SK-N-SH (cell line): Measurements from ENCODE around the gene PRKN. TPM values are rescaled to one million over a fixed set of nuclear protein-coding genes. Genes with fewer than 3 reads are reported as not detected.

ENCODE experiments used
- CTCF ChIA-PET: fragments of 300-600, 350-600 bp; formaldehyde crosslinking; extraction: SDS; loops from one replicate; lab custom pipeline; 2021; lab: Yijun Ruan, JAX
- POLR2A ChIA-PET: fragments of 350-600 bp; sonication (Branson Sonifier 250); formaldehyde crosslinking; extraction: SDS; loops from one replicate; lab custom pipeline; 2020; ENCODE audit warnings: antibody characterized with exemption, inconsistent platforms; lab: Yijun Ruan, JAX
- DNase-seq: peaks from one replicate; pipeline ENCODE4 v3.0.0; 2012
- H2AFZ ChIP-seq: fragments of 200-600 bp; sonication (generic); 2 replicates; pipeline ENCODE4 v1.8.1; 2016; ENCODE audit warnings: antibody characterized with exemption, mild to moderate bottlenecking, low read depth
- H3F3A ChIP-seq: fragments of 200-600 bp; sonication (generic); replicated peaks from 2 replicates; pipeline ENCODE3; 2016; ENCODE audit warnings: antibody characterized with exemption, mild to moderate bottlenecking; ENCODE audit not compliant: insufficient read depth
- H3K27ac ChIP-seq, 2 experiments: fragments of 200-500 bp in 1 of 2; fragments of 200-600 bp in 1 of 2; sonication (Bioruptor generic) in 1 of 2; sonication (generic), shearing (Covaris generic) in 1 of 2; 2 replicates each; pipeline versions ENCODE4 v1.5.1 to v1.6.1; 2014 to 2016; ENCODE audit warnings: low read depth in 2 of 2, inconsistent platforms in 1 of 2, low read length in 1 of 2, mild to moderate bottlenecking in 1 of 2, mixed read lengths in 1 of 2
- H3K27me3 ChIP-seq: fragments of 200-600 bp; sonication (generic), shearing (Covaris generic); 2 replicates; pipeline ENCODE4 v1.6.1; 2016; ENCODE audit warnings: mixed run types; ENCODE audit not compliant: insufficient read depth
- H3K36me3 ChIP-seq, 2 experiments: fragments of 200-500 bp in 1 of 2; fragments of 200-600 bp in 1 of 2; sonication (Bioruptor generic) in 1 of 2; sonication (generic) in 1 of 2; replicated peaks in 1 of 2; 2 replicates each; pipeline versions ENCODE3 to v1.5.1; 2014 to 2016; ENCODE audit warnings: low read length in 1 of 2, mild to moderate bottlenecking in 1 of 2; ENCODE audit not compliant: insufficient read depth in 2 of 2, control insufficient read depth in 1 of 2
- H3K4me1 ChIP-seq, 2 experiments: fragments of 200-500 bp in 1 of 2; fragments of 200-600 bp in 1 of 2; sonication (Bioruptor generic) in 1 of 2; sonication (generic), shearing (Covaris generic) in 1 of 2; 2 replicates each; pipeline versions ENCODE4 v1.5.1 to v1.6.1; 2014 to 2016; ENCODE audit warnings: low read depth in 1 of 2, low read length in 1 of 2, mixed run types in 1 of 2; ENCODE audit not compliant: insufficient read depth in 2 of 2, control insufficient read depth in 1 of 2
- H3K4me2 ChIP-seq: fragments of 200-600 bp; sonication (generic), shearing (Covaris generic); 2 replicates; pipeline ENCODE4 v1.6.1; 2017; ENCODE audit warnings: mixed run types
- H3K4me3 ChIP-seq, 2 experiments: fragments of 200-500 bp in 1 of 2; fragments of 200-600 bp in 1 of 2; sonication (Bioruptor generic) in 1 of 2; sonication (generic), shearing (Covaris generic) in 1 of 2; 2 replicates each; pipeline versions ENCODE4 v1.5.1 to v1.8.1; 2014 to 2016; ENCODE audit warnings: low read depth in 2 of 2, inconsistent platforms in 1 of 2, low read length in 1 of 2, mild to moderate bottlenecking in 1 of 2, mixed read lengths in 1 of 2, moderate library complexity in 1 of 2
- H3K79me2 ChIP-seq: fragments of 200-600 bp; sonication (generic); 2 replicates; pipeline ENCODE4 v1.8.1; 2017; ENCODE audit warnings: mild to moderate bottlenecking; ENCODE audit not compliant: insufficient read depth
- H3K9ac ChIP-seq: fragments of 200-600 bp; sonication (generic); 2 replicates; pipeline ENCODE4 v1.6.1; 2017; ENCODE audit warnings: mixed run types
- H3K9me2 ChIP-seq: fragments of 200-600 bp; sonication (generic); 2 replicates; pipeline ENCODE4 v1.6.1; 2017; ENCODE audit warnings: mixed run types
- H3K9me3 ChIP-seq: fragments of 200-600 bp; sonication (generic); 2 replicates; pipeline ENCODE4 v1.6.1; 2017; ENCODE audit warnings: mixed run types, mild to moderate bottlenecking, moderate library complexity
- H4K20me1 ChIP-seq: fragments of 200-600 bp; sonication (generic); 2 replicates; pipeline ENCODE4 v1.6.1; 2017; ENCODE audit warnings: mild to moderate bottlenecking, mixed run types; ENCODE audit not compliant: insufficient read depth
- CHD2 ChIP-seq: fragments of 150-350 bp; IDR thresholded peaks from 2 replicates; pipeline ENCODE4 v1.6.1; 2018; ENCODE audit warnings: low read length; ENCODE audit not compliant: partially characterized antibody
- CTCF ChIP-seq: fragments of 200-600 bp; sonication (generic); IDR thresholded peaks from 2 replicates; pipeline ENCODE4 v1.6.1; 2017; ENCODE audit warnings: antibody characterized with exemption, mild to moderate bottlenecking, moderate library complexity
- EP300 ChIP-seq, 2 experiments: IDR thresholded peaks; 2 replicates each; pipeline versions ENCODE4 v1.4.0 to v1.6.1; 2012; ENCODE audit warnings: borderline replicate concordance in 1 of 2, low read depth in 1 of 2, low read length in 1 of 2
- GATA2 ChIP-seq: sonication (generic); formaldehyde crosslinking; IDR thresholded peaks from 2 replicates; pipeline ENCODE4 v1.5.0; 2020; ENCODE audit warnings: mild to moderate bottlenecking, missing genetic modification reagents
- IRF3 ChIP-seq: fragments of 150-350 bp; IDR thresholded peaks from 2 replicates; pipeline ENCODE4 v1.6.1; 2016; ENCODE audit warnings: mild to moderate bottlenecking, low read depth, low read length
- NRF1 ChIP-seq: IDR thresholded peaks from 2 replicates; pipeline ENCODE4 v1.6.1; 2012; ENCODE audit warnings: low read depth, mild to moderate bottlenecking, low read length
- POLR2AphosphoS5 ChIP-seq: IDR thresholded peaks from 2 replicates; pipeline ENCODE4 v1.6.1; 2012; ENCODE audit warnings: low read depth, low read length
- RCOR1 ChIP-seq: fragments of 150-350 bp; IDR thresholded peaks from 2 replicates; pipeline ENCODE4 v1.6.1; 2017; ENCODE audit warnings: antibody characterized with exemption, low read length
- REST ChIP-seq: IDR thresholded peaks from 2 replicates; pipeline ENCODE4 v1.6.1; 2012; ENCODE audit warnings: mild to moderate bottlenecking, low read depth, low read length, moderate library complexity
- RFX5 ChIP-seq: IDR thresholded peaks from 2 replicates; pipeline ENCODE4 v1.6.1; 2012; ENCODE audit warnings: mild to moderate bottlenecking, improper control_type of control experiment, low read length
- RXRA ChIP-seq: IDR thresholded peaks from 2 replicates; pipeline ENCODE4 v1.4.0; 2012; ENCODE audit warnings: low read depth, mild to moderate bottlenecking, borderline replicate concordance
- SIN3A ChIP-seq: IDR thresholded peaks from 2 replicates; pipeline ENCODE4 v1.6.1; 2012; ENCODE audit warnings: low read depth, mild to moderate bottlenecking, low read length, moderate library complexity, borderline replicate concordance
- TCF12 ChIP-seq: IDR thresholded peaks from 2 replicates; pipeline ENCODE4 v1.4.0; 2012
- WGBS: methylation state at CpG from one replicate; pipeline ENCODE4 v1.1.6; 2017; ENCODE audit warnings: low lambda C conversion rate; 5-methylcytosine and 5-hydroxymethylcytosine counted together
- polyA plus RNA-seq, 3 experiments: library from polyadenylated mRNA; depleted of rRNA; stranded (reverse); fragments of >200 nt; gene quantifications; 2 replicates each; pipeline ENCODE4 v1.2.3, GENCODE V29; 2012
- TF ChIP-seq, protein P1 (sequence below): IDR thresholded peaks from 2 replicates; pipeline ENCODE4 v1.4.0; 2012; ENCODE audit warnings: low read depth, borderline replicate concordance
- TF ChIP-seq, protein P2 (sequence below): IDR thresholded peaks from 2 replicates; pipeline ENCODE4 v1.4.0; 2012; ENCODE audit warnings: low read depth

The PRKN gene
- polyA plus RNA-seq, 1 of the 3 experiments (the other 2 are of a cell fraction), result 0.76 TPM

- TF ChIP-seq RCOR1 (no peak), RFX5 (no peak), CHD2 (no peak), SIN3A (no peak), RXRA (no peak), CTCF (no peak), REST (no peak), TCF12 (no peak), IRF3 (no peak), NRF1 (no peak), EP300 (IDR thresholded peaks at IDR 0.05; ENCODE audit: borderline replicate concordance in 1 of 2, low read depth in 1 of 2, low read length in 1 of 2) (no peak), GATA2 (no peak), POLR2AphosphoS5 (no peak)
- TF ChIP-seq, protein P1, sequence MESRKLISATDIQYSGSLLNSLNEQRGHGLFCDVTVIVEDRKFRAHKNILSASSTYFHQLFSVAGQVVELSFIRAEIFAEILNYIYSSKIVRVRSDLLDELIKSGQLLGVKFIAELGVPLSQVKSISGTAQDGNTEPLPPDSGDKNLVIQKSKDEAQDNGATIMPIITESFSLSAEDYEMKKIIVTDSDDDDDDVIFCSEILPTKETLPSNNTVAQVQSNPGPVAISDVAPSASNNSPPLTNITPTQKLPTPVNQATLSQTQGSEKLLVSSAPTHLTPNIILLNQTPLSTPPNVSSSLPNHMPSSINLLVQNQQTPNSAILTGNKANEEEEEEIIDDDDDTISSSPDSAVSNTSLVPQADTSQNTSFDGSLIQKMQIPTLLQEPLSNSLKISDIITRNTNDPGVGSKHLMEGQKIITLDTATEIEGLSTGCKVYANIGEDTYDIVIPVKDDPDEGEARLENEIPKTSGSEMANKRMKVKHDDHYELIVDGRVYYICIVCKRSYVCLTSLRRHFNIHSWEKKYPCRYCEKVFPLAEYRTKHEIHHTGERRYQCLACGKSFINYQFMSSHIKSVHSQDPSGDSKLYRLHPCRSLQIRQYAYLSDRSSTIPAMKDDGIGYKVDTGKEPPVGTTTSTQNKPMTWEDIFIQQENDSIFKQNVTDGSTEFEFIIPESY, result no peak
- TF ChIP-seq, protein P2, sequence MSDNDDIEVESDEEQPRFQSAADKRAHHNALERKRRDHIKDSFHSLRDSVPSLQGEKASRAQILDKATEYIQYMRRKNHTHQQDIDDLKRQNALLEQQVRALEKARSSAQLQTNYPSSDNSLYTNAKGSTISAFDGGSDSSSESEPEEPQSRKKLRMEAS, result no peak
- CTCF ChIA-PET, result interaction anchor here (8.4 kb wide), 1 partner anchor 449 kb away, joined by 380 read pairs; no protein-coding TSS in a partner anchor
Measured at GRCh38 chr6:161378115-161378514, 1349.5 kb downstream of the PRKN start.

More at GRCh38 chr6:161378115-161378514, 1349.5 kb downstream of the PRKN start:
- no peak overlapping the region for H3K9ac ChIP-seq
- no peak for DNase-seq
- POLR2A ChIA-PET, result no interaction called here
- WGBS, result 56% methylated on average over 2 of the region's 12 CpGs
- no peaks in the 10 kb centered on the region for H3K9me2 ChIP-seq
- H2AFZ ChIP-seq, result no peak overlapping the region
- peaks cover 0 to 28% of the 10 kb centered on the region in 2 experiments; a peak in 1 of 4 replicates for H3K4me1 ChIP-seq
- H3K4me3 ChIP-seq, result no peak overlapping the region
- no peaks in the 10 kb centered on the region for H3K36me3 ChIP-seq
- H4K20me1 ChIP-seq, result no peaks in the 10 kb centered on the region
- H3K9me3 ChIP-seq, result no peaks in the 10 kb centered on the region
- H3F3A ChIP-seq, result no peaks in the 10 kb centered on the region
- no peaks in the 10 kb centered on the region for H3K79me2 ChIP-seq
- no peak overlapping the region for H3K4me2 ChIP-seq
- H3K27ac ChIP-seq, result no peak overlapping the region
- no peaks in the 10 kb centered on the region for H3K27me3 ChIP-seq
